Measurements from ENCODE around the gene PCIF1. TPM values are rescaled to one million over a fixed set of nuclear protein-coding genes. Genes with fewer than 3 reads are reported as not detected.

Gene PCIF1
- total and polyA plus RNA-seq, 2 experiments from 2014 or later: 11.8 to 26.0 TPM

Other genes with a start within 250 kb of the PCIF1 start
- gene WFDC13, start 232.6 kb upstream of the PCIF1 start, total RNA-seq: not detected in 2 replicates
- 0.29 TPM in 1 of 2 replicates, not detected in the other for gene WFDC13, start 232.6 kb upstream of the PCIF1 start, polyA plus RNA-seq
- 2.6 TPM in 1 of 2 replicates, not detected in the other for gene WFDC10B, start 229.7 kb upstream of the PCIF1 start, total RNA-seq
- 0.62 and 1.9 TPM in 2 replicates for gene WFDC10B, start 229.7 kb upstream of the PCIF1 start, polyA plus RNA-seq
- gene SPINT4, start 212.3 kb upstream of the PCIF1 start, total RNA-seq: not detected in 2 replicates
- gene SPINT4, start 212.3 kb upstream of the PCIF1 start, polyA plus RNA-seq: not detected in 2 replicates
- 0.72 and 2.6 TPM in 2 replicates for gene WFDC3, start 142.8 kb upstream of the PCIF1 start, total RNA-seq
- gene WFDC3, start 142.8 kb upstream of the PCIF1 start, polyA plus RNA-seq: 9.9 and 16.8 TPM in 2 replicates
- 18.8 and 25.2 TPM in 2 replicates for gene DNTTIP1, start 142.7 kb upstream of the PCIF1 start, total RNA-seq
- gene DNTTIP1, start 142.7 kb upstream of the PCIF1 start, polyA plus RNA-seq: 60.3 and 65.1 TPM in 2 replicates
- gene UBE2C, start 122.0 kb upstream of the PCIF1 start, total RNA-seq: 21.9 and 26.7 TPM in 2 replicates
- 46.9 and 49.0 TPM in 2 replicates for gene UBE2C, start 122.0 kb upstream of the PCIF1 start, polyA plus RNA-seq
- gene TNNC2, start 107.4 kb upstream of the PCIF1 start, total RNA-seq: 0.63 TPM in 1 of 2 replicates, not detected in the other
- gene TNNC2, start 107.4 kb upstream of the PCIF1 start, polyA plus RNA-seq: 0.51 and 1.8 TPM in 2 replicates
- 19.3 and 30.0 TPM in 2 replicates for gene SNX21, start 100.9 kb upstream of the PCIF1 start, total RNA-seq
- 32.1 and 32.5 TPM in 2 replicates for gene SNX21, start 100.9 kb upstream of the PCIF1 start, polyA plus RNA-seq
- 26.3 and 40.6 TPM in 2 replicates for gene ACOT8, start 77.3 kb upstream of the PCIF1 start, total RNA-seq
- 36.5 and 44.0 TPM in 2 replicates for gene ACOT8, start 77.3 kb upstream of the PCIF1 start, polyA plus RNA-seq
- 4.3 and 6.2 TPM in 2 replicates for gene ZSWIM3, start 77.1 kb upstream of the PCIF1 start, total RNA-seq
- 1.3 and 4.1 TPM in 2 replicates for gene ZSWIM3, start 77.1 kb upstream of the PCIF1 start, polyA plus RNA-seq
- gene ZSWIM1, start 53.5 kb upstream of the PCIF1 start, total RNA-seq: 6.4 and 6.9 TPM in 2 replicates
- gene ZSWIM1, start 53.5 kb upstream of the PCIF1 start, polyA plus RNA-seq: 4.7 and 5.0 TPM in 2 replicates
- gene SPATA25, start 47.1 kb upstream of the PCIF1 start, total RNA-seq: 5.6 TPM in 1 of 2 replicates, not detected in the other
- gene SPATA25, start 47.1 kb upstream of the PCIF1 start, polyA plus RNA-seq: 0.41 and 1.4 TPM in 2 replicates
- 11.1 and 12.8 TPM in 2 replicates for gene NEURL2, start 43.5 kb upstream of the PCIF1 start, total RNA-seq
- 11.7 and 11.8 TPM in 2 replicates for gene NEURL2, start 43.5 kb upstream of the PCIF1 start, polyA plus RNA-seq
- gene CTSA, start 43.3 kb upstream of the PCIF1 start, total RNA-seq: 401 and 425 TPM in 2 replicates
- gene CTSA, start 43.3 kb upstream of the PCIF1 start, polyA plus RNA-seq: 716 and 724 TPM in 2 replicates
- 144 and 176 TPM in 2 replicates for gene PLTP, start 22.5 kb upstream of the PCIF1 start, total RNA-seq
- gene PLTP, start 22.5 kb upstream of the PCIF1 start, polyA plus RNA-seq: 623 and 823 TPM in 2 replicates
- gene ZNF335, start 37.5 kb downstream of the PCIF1 start, total RNA-seq: 10.8 and 14.9 TPM in 2 replicates
- gene ZNF335, start 37.5 kb downstream of the PCIF1 start, polyA plus RNA-seq: 12.6 and 23.7 TPM in 2 replicates
- 1.3 and 2.6 TPM in 2 replicates for gene MMP9, start 74.2 kb downstream of the PCIF1 start, total RNA-seq
- gene MMP9, start 74.2 kb downstream of the PCIF1 start, polyA plus RNA-seq: 4.8 and 7.7 TPM in 2 replicates
- 0.57 TPM in 1 of 2 replicates, not detected in the other for gene SLC12A5, start 94.5 kb downstream of the PCIF1 start, total RNA-seq
- gene SLC12A5, start 94.5 kb downstream of the PCIF1 start, polyA plus RNA-seq: 3.1 and 4.3 TPM in 2 replicates
- 24.0 and 25.6 TPM in 2 replicates for gene NCOA5, start 155.3 kb downstream of the PCIF1 start, total RNA-seq
- 24.1 and 26.2 TPM in 2 replicates for gene NCOA5, start 155.3 kb downstream of the PCIF1 start, polyA plus RNA-seq
- 2.8 and 3.2 TPM in 2 replicates for gene CD40, start 183.6 kb downstream of the PCIF1 start, total RNA-seq
- 8.0 and 10.3 TPM in 2 replicates for gene CD40, start 183.6 kb downstream of the PCIF1 start, polyA plus RNA-seq